Embryonic facial prominence (tissue), 1 donor: ENCODE data around the gene HSPA1L.
"Not testable (repeated sequence)": the region's sequence is repeated elsewhere in the genome, so short reads cannot be mapped to it uniquely, and the experiment has no call there.

Experiments used
- DNase-seq: peaks from one replicate; pipeline ENCODE4 v3.0.0-alpha.2; 2016; ENCODE audit errors: extremely low spot score

The HSPA1L gene

GRCh38 chr6:31813465-31813849 is 1.6 kb downstream of the HSPA1L start:
- DNase-seq: no peak

GRCh38 chr6:31811645-31812044 is 3.4 kb downstream of the HSPA1L start:
- no peak for DNase-seq

GRCh38 chr6:31808599-31808998 is 6.5 kb downstream of the HSPA1L start:
- DNase-seq: not testable (repeated sequence)

GRCh38 chr6:31806470-31807272 is 8.4 kb downstream of the HSPA1L start, which contains the start of gene LSM2:
Gene LSM2, minus strand, starts transcription at chr6:31806966. Its CDS starts 209 bp downstream, at chr6:31806757.
- DNase-seq: peak; percentile 95

- no peak for DNase-seq
Measured at GRCh38 chr6:31805939-31806469, 9.1 kb downstream of the HSPA1L start.

- not testable (repeated sequence) for DNase-seq
Measured at GRCh38 chr6:31801031-31801927, 13.8 kb downstream of the HSPA1L start.

- no peak for DNase-seq
Measured at GRCh38 chr6:31799781-31800180, 15.3 kb downstream of the HSPA1L start.

GRCh38 chr6:31797588-31797987 is 17.5 kb downstream of the HSPA1L start:
- no peak for DNase-seq

- no peak for DNase-seq
Measured at GRCh38 chr6:31796993-31797385, 18.1 kb downstream of the HSPA1L start.

- DNase-seq: peak; percentile 55
Measured at GRCh38 chr6:31795616-31796298, 19.3 kb downstream of the HSPA1L start, which contains the start of gene VARS1. Gene VARS1, minus strand, starts transcription at chr6:31795752. Its CDS starts 535 bp downstream, at chr6:31795217.

GRCh38 chr6:31794866-31795615 is 20.0 kb downstream of the HSPA1L start:
- DNase-seq: no peak

- no peak for DNase-seq
Measured at GRCh38 chr6:31794294-31794865, 20.7 kb downstream of the HSPA1L start.

- not testable (repeated sequence) for DNase-seq
Measured at GRCh38 chr6:31793927-31794245, 21.2 kb downstream of the HSPA1L start.

GRCh38 chr6:31792761-31793171 is 22.3 kb downstream of the HSPA1L start:
- DNase-seq: no peak

- DNase-seq: no peak
Measured at GRCh38 chr6:31792090-31792374, 23.1 kb downstream of the HSPA1L start.

GRCh38 chr6:31791324-31792089 is 23.6 kb downstream of the HSPA1L start:
- DNase-seq: peak; percentile 51

- DNase-seq: no peak
Measured at GRCh38 chr6:31785475-31785874, 29.6 kb downstream of the HSPA1L start.

- DNase-seq: no peak
Measured at GRCh38 chr6:31784098-31784925, 30.8 kb downstream of the HSPA1L start.

- DNase-seq: no peak
Measured at GRCh38 chr6:31782126-31782855, 32.8 kb downstream of the HSPA1L start.
